GM23248 (cell line): ENCODE results near the gene HSPG2. TPM values are rescaled to one million over a fixed set of nuclear protein-coding genes. Genes with fewer than 3 reads are reported as not detected.
A peak's percentile ranks its signal among the peaks of the same experiment; 100 is the strongest.
"Not testable (repeated sequence)": the region's sequence is repeated elsewhere in the genome, so short reads cannot be mapped to it uniquely, and the experiment has no call there.

Experiments
- DNase-seq: peaks from one replicate; pipeline ENCODE4 v3.0.0-alpha.2; 2015
- H2AFZ ChIP-seq: fragments of 200-600 bp; sonication (generic); 2 replicates; pipeline ENCODE4 v1.6.1; 2016; ENCODE audit warnings: antibody characterized with exemption
- H3F3A ChIP-seq: fragments of 200-600 bp; sonication (generic); 2 replicates; pipeline ENCODE4 v1.6.1; 2016; ENCODE audit warnings: mild to moderate bottlenecking, antibody characterized with exemption, mixed run types; ENCODE audit not compliant: insufficient read depth
- H3K27ac ChIP-seq: fragments of 200-600 bp; sonication (generic); 2 replicates; pipeline ENCODE4 v1.5.1; 2016; ENCODE audit warnings: mild to moderate bottlenecking
- H3K27me3 ChIP-seq: fragments of 200-600 bp; sonication (generic); replicated peaks from 2 replicates; pipeline ENCODE4 v1.6.1; 2016; ENCODE audit warnings: mild to moderate bottlenecking; ENCODE audit not compliant: insufficient read depth
- H3K36me3 ChIP-seq: fragments of 200-600 bp; sonication (generic); 2 replicates; pipeline ENCODE4 v1.6.1; 2016; ENCODE audit warnings: low read depth, mild to moderate bottlenecking
- H3K4me1 ChIP-seq: fragments of 200-600 bp; sonication (generic); 2 replicates; pipeline ENCODE4 v1.6.1; 2016; ENCODE audit warnings: mild to moderate bottlenecking; ENCODE audit not compliant: insufficient read depth
- H3K4me2 ChIP-seq: fragments of 200-600 bp; sonication (generic); one replicate; pipeline ENCODE4 v1.6.1; 2016; ENCODE audit warnings: mild to moderate bottlenecking; ENCODE audit not compliant: unreplicated experiment
- H3K4me3 ChIP-seq: fragments of 200-600 bp; sonication (generic); 2 replicates; pipeline ENCODE4 v1.5.1; 2016; ENCODE audit warnings: mild to moderate bottlenecking
- H3K79me2 ChIP-seq: fragments of 200-600 bp; sonication (generic); 2 replicates; pipeline ENCODE4 v1.6.1; 2016; ENCODE audit warnings: mild to moderate bottlenecking; ENCODE audit not compliant: insufficient read depth
- H3K9ac ChIP-seq: fragments of 200-600 bp; sonication (generic); 2 replicates; pipeline ENCODE4 v1.6.1; 2016; ENCODE audit warnings: mild to moderate bottlenecking
- H3K9me2 ChIP-seq: fragments of 200-600 bp; sonication (generic); 2 replicates; pipeline ENCODE4 v1.6.1; 2016; ENCODE audit warnings: mixed run types, mild to moderate bottlenecking, moderate library complexity; ENCODE audit not compliant: insufficient read depth
- H3K9me3 ChIP-seq: fragments of 200-600 bp; sonication (generic); one replicate; pipeline ENCODE4 v1.6.1; 2017; ENCODE audit warnings: low read depth
- H4K20me1 ChIP-seq: fragments of 200-600 bp; sonication (generic); 2 replicates; pipeline ENCODE4 v1.6.0; 2016; ENCODE audit not compliant: insufficient read depth
- EZH2 ChIP-seq: fragments of 200-600 bp; sonication (generic); IDR thresholded peaks from 2 replicates; pipeline ENCODE4 v1.6.1; 2018; ENCODE audit warnings: antibody characterized with exemption, mild to moderate bottlenecking; ENCODE audit not compliant: insufficient read depth, poor library complexity, severe bottlenecking
- EZH2phosphoT487 ChIP-seq: fragments of 200-600 bp; sonication (generic); IDR thresholded peaks from 2 replicates; pipeline ENCODE4 v1.6.1; 2018; ENCODE audit warnings: antibody characterized with exemption, moderate library complexity, mild to moderate bottlenecking, low read depth; ENCODE audit not compliant: insufficient read depth
- WGBS, 2 experiments: methylation state at CpG; one replicate each; pipeline ENCODE4 v1.1.6; 2015 to 2017; ENCODE audit warnings: low lambda C conversion rate in 2 of 2, low coverage in 1 of 2; ENCODE audit errors: missing lambda C conversion rate in 2 of 2; 5-methylcytosine and 5-hydroxymethylcytosine counted together
- in situ Hi-C: fragments of 300-500 bp; cut with MboI; formaldehyde crosslinking; loops from 2 replicates; pipeline ENCODE4 v1.15.0; 2020
- polyA plus RNA-seq: library from polyadenylated mRNA; unstranded; fragments of >200 nt; fragmentation: Nextera tagmentation; extraction: Ambion mirVana; gene quantifications from 2 replicates; pipeline ENCODE4 v1.2.1, GENCODE V29; 2016
- total RNA-seq: library from RNA; depleted of rRNA; stranded (reverse); fragments of >200 nt; shearing (Covaris generic); gene quantifications from 2 replicates; pipeline ENCODE4 v1.2.3, GENCODE V29; 2014; rRNA removed

The HSPG2 gene
- total RNA-seq (407 and 458 TPM in 2 replicates), polyA plus RNA-seq (123 and 126 TPM in 2 replicates)

DNA sequence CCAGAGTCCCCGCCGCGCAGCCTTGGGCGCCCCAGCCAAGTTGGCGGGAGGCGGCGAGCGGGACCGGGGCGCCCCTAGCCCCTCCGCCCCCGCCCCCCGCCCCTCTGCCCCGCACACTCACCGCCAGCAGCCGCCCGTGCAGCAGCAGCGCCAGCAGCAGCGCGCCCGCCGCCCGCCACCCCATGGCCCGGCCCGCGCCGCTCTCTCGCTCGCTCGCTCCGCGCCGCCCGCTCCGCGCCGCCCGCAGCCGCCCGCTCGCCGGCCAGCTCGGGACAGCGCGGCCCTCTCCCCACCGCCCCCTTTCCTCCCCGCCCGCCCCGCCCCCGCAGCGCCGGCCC is at the start of gene HSPG2:
Gene HSPG2, minus strand, starts transcription at position 277 of the 338 bp plus-strand sequence. Its CDS starts 93 bp downstream, at position 184.
- in situ Hi-C loops = no loop called here

DNA sequence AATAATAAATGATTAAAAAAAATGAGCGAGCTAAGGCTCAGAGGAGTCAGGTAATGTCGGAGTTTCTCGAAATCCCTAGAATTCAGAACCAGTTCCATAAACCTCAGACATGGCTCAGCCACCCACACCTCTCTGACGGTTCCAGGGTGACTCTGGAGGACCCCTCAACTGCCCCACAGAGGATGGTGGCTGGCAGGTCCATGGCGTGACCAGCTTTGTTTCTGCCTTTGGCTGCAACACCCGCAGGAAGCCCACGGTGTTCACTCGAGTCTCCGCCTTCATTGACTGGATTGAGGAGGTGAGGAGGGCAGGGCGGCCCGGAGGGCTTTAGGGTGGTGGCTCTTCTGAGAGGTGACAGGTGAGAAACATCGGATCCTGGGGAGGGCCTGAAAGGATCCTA is 49.3 kb upstream of the HSPG2 start:
- H3F3A ChIP-seq, DNase-seq, H3K9me3 ChIP-seq, H4K20me1 ChIP-seq, H3K36me3 ChIP-seq, H3K79me2 ChIP-seq, H2AFZ ChIP-seq, H3K4me2 ChIP-seq, in situ Hi-C loops, H3K4me3 ChIP-seq, H3K9me2 ChIP-seq, H3K27me3 ChIP-seq, H3K4me1 ChIP-seq, H3K27ac ChIP-seq, H3K9ac ChIP-seq: not testable (repeated sequence)
- WGBS, 2 experiments = 85 to 86% methylated on average over 9 to 11 of the region's 12 CpGs

More for the DNA sequence above, at the start of gene HSPG2:
- H3K4me1 ChIP-seq = peaks cover 62% of the 10 kb centered on the region
- H3K27ac ChIP-seq = peak within 1 kb of the TSS; percentile 100
- H3K4me3 ChIP-seq = peak within 1 kb of the TSS; percentile 89
- 0% methylated on average over 8 to 15 of the region's 52 CpGs for WGBS, 2 experiments
- H3K79me2 ChIP-seq = peaks cover 46% of the 10 kb centered on the region
- H3K4me2 ChIP-seq = peak within 1 kb of the TSS; percentile 99
- no peaks in the 10 kb centered on the region for H3K9me2 ChIP-seq
- DNase-seq = no peak
- no peaks in the 10 kb centered on the region for H3K9me3 ChIP-seq
- peak within 1 kb of the TSS; percentile 100 for H3K9ac ChIP-seq
- H2AFZ ChIP-seq = peak within 1 kb of the TSS; percentile 70
- H3F3A ChIP-seq = peaks cover 66% of the 10 kb centered on the region
- no peaks in the 10 kb centered on the region for H4K20me1 ChIP-seq
- TF ChIP-seq EZH2phosphoT487 = no peak
- TF ChIP-seq EZH2 = no peak
- H3K27me3 ChIP-seq = no peaks in the 10 kb centered on the region
- no peaks in the 10 kb centered on the region for H3K36me3 ChIP-seq

DNA sequence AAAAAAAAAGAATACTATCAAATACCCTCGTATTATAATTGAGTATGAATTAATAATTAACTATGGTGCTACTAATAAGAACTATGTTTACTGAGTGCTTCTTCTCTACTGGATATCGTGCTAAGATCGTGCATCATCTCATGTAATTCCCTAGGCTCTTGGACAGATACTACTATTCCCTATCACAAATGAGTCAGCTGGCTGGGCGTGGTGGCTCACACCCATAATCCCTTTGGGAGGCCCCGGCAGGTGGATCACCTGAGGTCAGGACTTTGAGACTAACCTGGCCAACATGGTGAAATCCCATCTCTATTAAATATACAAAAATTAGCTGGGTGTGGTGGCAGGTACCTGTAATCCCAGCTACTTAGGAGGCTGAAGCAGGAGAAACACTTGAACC is 48.8 kb upstream of the HSPG2 start:
- 25 to 30% methylated on average over 3 of the region's 5 CpGs for WGBS, 2 experiments

DNA sequence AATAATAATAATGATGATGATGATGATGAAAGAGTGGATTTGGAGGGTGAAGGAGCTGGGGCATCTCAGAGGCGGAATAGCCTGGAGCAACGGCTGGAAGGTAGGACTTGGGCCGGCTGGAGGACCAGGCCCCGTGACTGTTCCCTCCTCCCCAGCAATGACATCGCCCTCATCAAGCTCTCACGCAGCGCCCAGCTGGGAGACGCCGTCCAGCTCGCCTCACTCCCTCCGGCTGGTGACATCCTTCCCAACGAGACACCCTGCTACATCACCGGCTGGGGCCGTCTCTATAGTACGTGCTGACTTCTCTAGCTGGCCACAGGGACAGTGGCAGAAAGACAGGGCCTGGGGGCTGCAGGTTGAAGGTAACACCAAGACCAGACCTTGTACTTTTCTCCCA is 46.4 kb upstream of the HSPG2 start:
- 40 to 57% methylated on average over 5 to 9 of the region's 15 CpGs for WGBS, 2 experiments
- H3K36me3 ChIP-seq, H3K9me3 ChIP-seq, H3K4me3 ChIP-seq, H3K9me2 ChIP-seq, H3F3A ChIP-seq, H3K27ac ChIP-seq, H3K27me3 ChIP-seq, H3K9ac ChIP-seq, H2AFZ ChIP-seq, H3K4me1 ChIP-seq, in situ Hi-C loops, H3K79me2 ChIP-seq, H3K4me2 ChIP-seq, H4K20me1 ChIP-seq: not testable (repeated sequence)
- peak; percentile 26 for DNase-seq

More for the DNA sequence above, 48.8 kb upstream of the HSPG2 start:
- H3K9ac ChIP-seq, H3K36me3 ChIP-seq, H3K4me2 ChIP-seq, H3K79me2 ChIP-seq, H3F3A ChIP-seq, H3K9me2 ChIP-seq, H3K27ac ChIP-seq, H3K4me3 ChIP-seq, H3K27me3 ChIP-seq, H3K9me3 ChIP-seq, H3K4me1 ChIP-seq, H4K20me1 ChIP-seq, DNase-seq, H2AFZ ChIP-seq, in situ Hi-C loops: not testable (repeated sequence)

DNA sequence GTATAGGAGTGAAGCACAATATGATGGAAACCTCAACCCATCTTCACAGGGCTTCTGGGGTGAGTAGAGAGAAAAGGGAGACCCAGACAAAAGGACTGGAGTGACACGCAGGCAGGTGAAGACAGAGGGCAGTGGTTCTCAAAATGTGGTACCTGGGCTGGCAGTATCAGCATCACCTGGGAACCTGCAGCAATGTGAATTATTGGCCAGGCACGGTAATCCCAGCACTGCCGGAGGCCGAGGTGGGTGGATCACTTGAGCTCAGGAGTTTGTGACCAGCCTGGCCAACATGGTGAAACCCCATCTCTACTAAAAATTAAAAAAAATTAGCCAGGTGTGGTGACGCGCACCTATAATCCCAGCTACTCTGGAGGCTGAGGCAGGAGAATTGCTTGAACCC is 45.0 kb upstream of the HSPG2 start:
- H3K4me1 ChIP-seq, H4K20me1 ChIP-seq, DNase-seq, H3K36me3 ChIP-seq, H3K27me3 ChIP-seq, H3K4me3 ChIP-seq, in situ Hi-C loops, H2AFZ ChIP-seq, H3K9ac ChIP-seq, H3K27ac ChIP-seq, H3K79me2 ChIP-seq, H3K9me2 ChIP-seq, H3F3A ChIP-seq, H3K4me2 ChIP-seq, H3K9me3 ChIP-seq: not testable (repeated sequence)
- WGBS, 2 experiments = 81 to 83% methylated on average over 6 of the region's 6 CpGs

DNA sequence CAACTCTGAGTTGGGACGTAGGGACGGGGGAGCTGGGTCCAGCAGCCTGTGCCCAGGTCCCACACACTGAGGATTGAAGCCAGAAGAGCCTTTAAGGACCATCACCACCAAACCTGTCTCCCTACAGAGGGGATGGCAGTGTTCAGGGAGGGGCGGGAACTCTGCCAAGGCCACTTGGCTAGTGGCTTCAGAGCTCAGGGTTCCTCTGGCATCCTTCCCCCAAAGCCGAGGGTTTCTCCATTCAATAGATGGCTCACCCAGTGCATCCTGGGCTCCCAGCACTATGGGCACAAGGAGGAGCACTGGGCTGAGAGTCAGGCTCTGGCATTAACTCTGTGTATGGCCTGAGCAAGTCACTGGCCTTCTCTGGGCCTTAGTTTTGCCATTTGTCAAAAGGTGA is 44.1 kb upstream of the HSPG2 start:
- H3K36me3 ChIP-seq, H4K20me1 ChIP-seq, H3K4me2 ChIP-seq, H3K27me3 ChIP-seq, H3F3A ChIP-seq, DNase-seq, H3K4me3 ChIP-seq, H3K27ac ChIP-seq, H2AFZ ChIP-seq, H3K9me2 ChIP-seq, H3K9ac ChIP-seq, H3K79me2 ChIP-seq, H3K4me1 ChIP-seq, H3K9me3 ChIP-seq, in situ Hi-C loops: not testable (repeated sequence)
- 58% methylated on average over 2 of the region's 4 CpGs for WGBS, 2 experiments

DNA sequence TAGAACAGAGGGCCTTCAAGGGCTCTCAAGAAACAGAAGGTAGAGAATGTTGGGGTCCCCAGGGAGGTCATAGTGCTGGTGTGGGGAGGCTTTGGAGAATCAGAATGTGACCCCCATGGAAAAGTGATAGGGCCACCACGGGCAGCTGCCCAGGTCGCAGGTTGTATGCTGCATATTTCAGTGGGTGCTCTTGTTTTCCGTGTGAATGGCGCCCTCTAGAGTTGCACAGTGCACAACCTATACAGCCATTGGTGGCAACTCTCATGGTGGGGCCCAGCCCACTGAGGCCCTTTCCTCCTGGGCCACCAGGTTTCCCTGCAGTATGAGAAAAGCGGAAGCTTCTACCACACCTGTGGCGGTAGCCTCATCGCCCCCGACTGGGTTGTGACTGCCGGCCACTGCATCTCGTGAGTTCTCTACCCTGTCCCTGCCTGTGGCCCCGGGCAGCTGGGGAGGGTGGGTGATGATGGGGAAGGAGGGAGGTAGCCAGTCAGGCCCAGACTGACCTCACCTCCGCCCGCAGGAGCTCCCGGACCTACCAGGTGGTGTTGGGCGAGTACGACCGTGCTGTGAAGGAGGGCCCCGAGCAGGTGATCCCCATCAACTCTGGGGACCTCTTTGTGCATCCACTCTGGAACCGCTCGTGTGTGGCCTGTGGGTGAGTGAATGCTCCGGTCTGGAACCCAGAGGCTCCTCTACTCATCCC is 43.6 kb upstream of the HSPG2 start:
- in situ Hi-C loops, H4K20me1 ChIP-seq, H3F3A ChIP-seq, H2AFZ ChIP-seq, H3K9ac ChIP-seq, H3K9me2 ChIP-seq, H3K4me1 ChIP-seq, H3K9me3 ChIP-seq, H3K79me2 ChIP-seq, H3K27me3 ChIP-seq, H3K36me3 ChIP-seq, H3K27ac ChIP-seq, H3K4me2 ChIP-seq, H3K4me3 ChIP-seq, DNase-seq: not testable (repeated sequence)
- 70 to 90% methylated on average over 6 to 16 of the region's 21 CpGs for WGBS, 2 experiments
